ENCODE measurements around the gene CACNA1C. TPM values are rescaled to one million over a fixed set of nuclear protein-coding genes. Genes with fewer than 3 reads are reported as not detected.

Gene CACNA1C
- total and polyA plus RNA-seq, 8 donors = 0.31 to 55.8 (median 7.2) TPM

DNA sequence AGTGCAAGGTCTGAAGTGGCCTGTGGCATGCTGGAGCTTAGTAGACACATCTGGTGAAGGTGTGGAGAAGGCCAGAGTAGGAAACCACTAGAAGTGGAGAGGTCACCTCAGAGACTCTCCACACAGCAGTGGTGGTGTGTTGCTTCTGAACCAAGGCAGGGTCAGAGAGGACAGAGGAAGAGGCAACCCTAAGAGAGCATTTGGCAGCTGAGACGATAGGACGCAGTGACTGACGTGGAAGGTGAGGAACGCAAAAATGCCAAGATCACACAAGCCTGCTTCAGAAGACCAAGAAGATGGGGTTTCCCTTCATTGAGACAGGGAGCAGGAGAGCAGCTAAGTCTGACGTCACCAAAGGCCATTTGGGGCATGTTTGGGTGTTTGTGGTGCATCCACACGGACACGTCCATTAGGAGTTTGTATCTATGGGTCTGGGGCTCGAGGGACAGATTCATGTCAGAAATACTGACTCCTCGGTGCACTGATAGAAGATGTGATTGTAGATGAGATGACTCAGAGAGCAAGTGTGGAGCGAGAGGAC is 338.1 kb downstream of the CACNA1C start:
- DNase-seq = no peak
- WGBS, 5 donors = 86 to 90% (median 87%) methylated on average over 10 of the region's 10 CpGs
- peaks cover 0 to 27% (median 12%) of the 10 kb centered on the region in 4 donors for H3K4me1 ChIP-seq
- no peaks in the 10 kb centered on the region for H3K9me3 ChIP-seq
- no peaks in the 10 kb centered on the region for H3K36me3 ChIP-seq
- H3K27me3 ChIP-seq = no peaks in the 10 kb centered on the region
- TF ChIP-seq EP300 (IDR thresholded peaks at IDR 0.05) (no peak), POLR2A (IDR thresholded peaks at IDR 0.05) (no peak), POLR2AphosphoS5 (IDR thresholded peaks at IDR 0.05) (no peak)
- H3K4me3 ChIP-seq = no peak overlapping the region
- intact Hi-C loops (cut with DNase I; ENCODE audit: low total_unique reads) = no loop called here
- H3K27ac ChIP-seq = no peak overlapping the region

DNA sequence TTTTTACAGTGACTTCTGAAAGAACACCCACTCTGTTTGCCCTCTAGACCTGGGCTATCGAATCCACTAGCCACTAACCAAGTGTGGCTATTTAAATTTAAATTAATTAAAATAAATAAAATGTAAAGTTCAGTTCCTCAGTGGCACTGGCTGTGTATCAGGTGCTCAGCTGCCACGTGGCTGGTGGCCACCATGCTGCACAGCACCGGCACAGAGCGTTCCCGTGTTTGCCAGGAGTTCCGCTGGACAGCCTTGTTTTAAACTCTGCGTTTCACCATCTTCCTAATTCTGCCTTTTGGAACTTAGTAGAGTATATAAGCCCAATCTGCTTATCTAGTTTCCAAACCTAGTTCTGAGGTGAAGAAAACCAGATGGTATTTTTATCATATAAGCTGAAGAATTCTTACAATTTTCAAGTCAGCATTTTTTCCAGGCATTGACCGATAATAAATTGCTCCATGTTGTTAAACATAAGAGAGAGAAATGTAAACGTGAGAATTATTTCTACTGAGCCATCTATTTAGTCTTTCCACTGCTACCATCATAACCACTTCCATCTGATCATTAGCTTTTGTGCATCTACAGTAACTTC is 339.0 kb downstream of the CACNA1C start:
- no peaks in the 10 kb centered on the region for H3K9me3 ChIP-seq
- H3K27me3 ChIP-seq = no peaks in the 10 kb centered on the region
- H3K36me3 ChIP-seq = no peaks in the 10 kb centered on the region
- DNase-seq = no peak
- WGBS, 5 donors = 71 to 89% (median 82%) methylated on average over 9 of the region's 9 CpGs
- TF ChIP-seq POLR2AphosphoS5 (IDR thresholded peaks at IDR 0.05) = no peak
- no peak for TF ChIP-seq POLR2A (IDR thresholded peaks at IDR 0.05)
- no peak for TF ChIP-seq EP300 (IDR thresholded peaks at IDR 0.05)
- TF ChIP-seq, protein P1, sequence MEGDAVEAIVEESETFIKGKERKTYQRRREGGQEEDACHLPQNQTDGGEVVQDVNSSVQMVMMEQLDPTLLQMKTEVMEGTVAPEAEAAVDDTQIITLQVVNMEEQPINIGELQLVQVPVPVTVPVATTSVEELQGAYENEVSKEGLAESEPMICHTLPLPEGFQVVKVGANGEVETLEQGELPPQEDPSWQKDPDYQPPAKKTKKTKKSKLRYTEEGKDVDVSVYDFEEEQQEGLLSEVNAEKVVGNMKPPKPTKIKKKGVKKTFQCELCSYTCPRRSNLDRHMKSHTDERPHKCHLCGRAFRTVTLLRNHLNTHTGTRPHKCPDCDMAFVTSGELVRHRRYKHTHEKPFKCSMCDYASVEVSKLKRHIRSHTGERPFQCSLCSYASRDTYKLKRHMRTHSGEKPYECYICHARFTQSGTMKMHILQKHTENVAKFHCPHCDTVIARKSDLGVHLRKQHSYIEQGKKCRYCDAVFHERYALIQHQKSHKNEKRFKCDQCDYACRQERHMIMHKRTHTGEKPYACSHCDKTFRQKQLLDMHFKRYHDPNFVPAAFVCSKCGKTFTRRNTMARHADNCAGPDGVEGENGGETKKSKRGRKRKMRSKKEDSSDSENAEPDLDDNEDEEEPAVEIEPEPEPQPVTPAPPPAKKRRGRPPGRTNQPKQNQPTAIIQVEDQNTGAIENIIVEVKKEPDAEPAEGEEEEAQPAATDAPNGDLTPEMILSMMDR (IDR thresholded peaks at IDR 0.05) = no peak
- H3K4me3 ChIP-seq = no peak overlapping the region
- peaks cover 0 to 36% (median 16%) of the 10 kb centered on the region in 4 donors for H3K4me1 ChIP-seq
- intact Hi-C loops (cut with DNase I; ENCODE audit: low total_unique reads) = no loop called here
- peak overlapping the region in 1 of 5 donors; percentile 26 for H3K27ac ChIP-seq

DNA sequence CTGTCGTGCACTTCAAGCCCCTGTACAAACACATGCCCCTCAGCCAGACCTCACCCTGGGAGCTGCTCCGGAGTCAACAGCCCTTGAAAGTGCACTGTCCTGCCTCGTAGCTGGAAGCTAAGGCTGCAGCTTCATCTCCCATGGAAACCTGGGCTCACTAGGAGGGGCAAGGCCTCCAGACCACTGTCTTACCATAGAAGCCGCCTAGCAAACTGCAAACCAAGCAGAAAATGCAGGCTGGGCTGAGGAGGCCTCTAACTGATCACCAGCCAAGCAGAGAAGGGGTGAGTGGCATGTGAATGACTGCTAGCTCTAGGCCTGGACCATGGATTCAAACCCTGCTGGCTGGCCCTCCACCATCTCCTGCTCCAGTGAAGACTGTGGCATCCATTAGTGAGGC is 340.2 kb downstream of the CACNA1C start:
- intact Hi-C loops (cut with DNase I; ENCODE audit: low total_unique reads) = no loop called here
- no peak for DNase-seq
- peaks cover 0 to 48% (median 22%) of the 10 kb centered on the region in 4 donors for H3K4me1 ChIP-seq

DNA sequence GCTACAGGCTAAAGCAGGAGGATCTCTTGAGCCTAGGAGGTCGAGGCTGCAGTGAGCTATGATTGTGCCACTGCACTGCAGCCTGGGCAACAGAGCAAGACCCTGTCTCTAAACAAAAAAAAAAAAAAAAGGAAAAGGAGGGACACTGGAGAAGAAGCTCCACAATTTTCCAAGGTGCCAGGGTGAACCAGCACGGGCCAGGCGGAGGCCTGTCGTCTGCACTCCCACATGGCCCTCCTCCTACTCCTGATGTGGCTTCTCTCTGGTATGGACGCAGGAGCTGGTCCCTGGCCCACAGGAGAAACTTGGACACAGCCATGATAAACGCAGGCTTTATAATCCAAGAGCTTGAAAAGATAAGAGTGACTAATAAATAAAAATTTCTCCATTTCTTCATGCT is 341.2 kb downstream of the CACNA1C start:
- peaks cover 0 to 49% (median 21%) of the 10 kb centered on the region in 4 donors for H3K4me1 ChIP-seq
- H3K27ac ChIP-seq = no peak overlapping the region
- H3K9me3 ChIP-seq = no peaks in the 10 kb centered on the region
- H3K27me3 ChIP-seq = no peaks in the 10 kb centered on the region
- intact Hi-C loops (cut with DNase I; ENCODE audit: low total_unique reads) = no loop called here
- no peak overlapping the region for H3K4me3 ChIP-seq
- no peaks in the 10 kb centered on the region for H3K36me3 ChIP-seq
- DNase-seq = no peak
- no peak for TF ChIP-seq POLR2AphosphoS5 (IDR thresholded peaks at IDR 0.05)
- no peak for TF ChIP-seq POLR2A (IDR thresholded peaks at IDR 0.05)
- TF ChIP-seq EP300 (IDR thresholded peaks at IDR 0.05) = no peak
- TF ChIP-seq, protein P1 (IDR thresholded peaks at IDR 0.05) = no peak
- WGBS, 5 donors = 70 to 86% (median 82%) methylated on average over 6 of the region's 6 CpGs

More for the DNA sequence above, 340.2 kb downstream of the CACNA1C start:
- Histone ChIP-seq H3K4me3 (no peak overlapping the region), H3K36me3 (no peaks in the 10 kb centered on the region), H3K9me3 (no peaks in the 10 kb centered on the region), H3K27me3 (no peaks in the 10 kb centered on the region), H3K27ac (no peak overlapping the region)
- TF ChIP-seq EP300 (IDR thresholded peaks at IDR 0.05) = no peak
- TF ChIP-seq, protein P1 (IDR thresholded peaks at IDR 0.05) = no peak
- TF ChIP-seq POLR2AphosphoS5 (IDR thresholded peaks at IDR 0.05) = no peak
- TF ChIP-seq POLR2A (IDR thresholded peaks at IDR 0.05) = no peak
- WGBS, 5 donors = 63 to 79% (median 72%) methylated on average over 4 of the region's 4 CpGs
